Nephron progenitor cell (in vitro differentiated cells): ENCODE measurements around the gene HP1BP3.

Experiments used
- DNase-seq: peaks from one replicate; pipeline ENCODE4 v3.0.0; 2021
- H3K27ac Mint-ChIP-seq: 2 replicates; pipeline ENCODE4 v1.8.0; 2021; ENCODE audit warnings: mild to moderate bottlenecking, moderate library complexity, mixed read lengths
- H3K27me3 Mint-ChIP-seq: 2 replicates; pipeline ENCODE4 v1.8.0; 2021; ENCODE audit warnings: mild to moderate bottlenecking, low read depth, mixed read lengths; ENCODE audit not compliant: poor library complexity
- H3K36me3 Mint-ChIP-seq: 2 replicates; pipeline ENCODE4 v1.8.0; 2021; ENCODE audit warnings: low read depth, mixed read lengths
- H3K4me1 Mint-ChIP-seq: 2 replicates; pipeline ENCODE4 v1.8.0; 2021; ENCODE audit warnings: mixed read lengths
- H3K4me3 Mint-ChIP-seq: 2 replicates; pipeline ENCODE4 v1.8.0; 2021; ENCODE audit warnings: mild to moderate bottlenecking, moderate library complexity, mixed read lengths
- H3K9me3 Mint-ChIP-seq: 2 replicates; pipeline ENCODE4 v1.8.0; 2021; ENCODE audit warnings: mild to moderate bottlenecking, moderate library complexity, mixed read lengths
- CTCF ChIP-seq: fragments of 200-600 bp; sonication (generic); IDR thresholded peaks from 2 replicates; pipeline ENCODE4 v1.5.0; 2021; ENCODE audit warnings: antibody characterized with exemption

Gene HP1BP3

DNA sequence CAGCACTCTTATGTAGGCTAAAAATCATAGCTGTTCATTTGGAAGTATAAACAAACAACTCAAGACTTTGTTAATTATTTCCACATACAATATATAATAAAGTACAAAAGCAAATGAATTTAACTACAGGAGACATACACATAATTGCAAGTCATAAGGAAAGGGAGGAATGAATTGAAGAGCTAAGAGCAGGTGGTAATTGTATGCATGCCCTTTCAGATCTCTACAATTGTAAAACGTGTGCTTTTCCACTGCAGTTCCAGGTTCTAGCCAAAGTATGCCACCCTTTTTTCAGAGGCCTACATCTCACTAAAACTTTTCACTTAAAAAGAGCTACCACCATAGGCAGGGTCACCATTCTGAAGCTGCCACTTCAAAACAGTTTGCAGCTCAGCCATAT, 42.8 kb upstream of the HP1BP3 start:
- peaks cover 53% of the 10 kb centered on the region for H3K36me3 Mint-ChIP-seq
- peaks cover 3% of the 10 kb centered on the region for H3K27me3 Mint-ChIP-seq
- H3K9me3 Mint-ChIP-seq, result peaks cover 7% of the 10 kb centered on the region
- no peaks in the 10 kb centered on the region for H3K4me1 Mint-ChIP-seq
- no peak for TF ChIP-seq CTCF
- H3K4me3 Mint-ChIP-seq, result no peak overlapping the region
- H3K27ac Mint-ChIP-seq, result no peak overlapping the region
- DNase-seq, result no peak

- peaks cover 53% of the 10 kb centered on the region for H3K36me3 Mint-ChIP-seq
- peaks cover 7% of the 10 kb centered on the region for H3K9me3 Mint-ChIP-seq
- H3K4me3 Mint-ChIP-seq, result no peak overlapping the region
- H3K4me1 Mint-ChIP-seq, result no peaks in the 10 kb centered on the region
- DNase-seq, result no peak
- no peak for TF ChIP-seq CTCF
- peaks cover 5% of the 10 kb centered on the region for H3K27me3 Mint-ChIP-seq
- H3K27ac Mint-ChIP-seq, result no peak overlapping the region
Measured at GRCh38 chr1:20829531-20829930, 42.4 kb upstream of the HP1BP3 start.

DNA sequence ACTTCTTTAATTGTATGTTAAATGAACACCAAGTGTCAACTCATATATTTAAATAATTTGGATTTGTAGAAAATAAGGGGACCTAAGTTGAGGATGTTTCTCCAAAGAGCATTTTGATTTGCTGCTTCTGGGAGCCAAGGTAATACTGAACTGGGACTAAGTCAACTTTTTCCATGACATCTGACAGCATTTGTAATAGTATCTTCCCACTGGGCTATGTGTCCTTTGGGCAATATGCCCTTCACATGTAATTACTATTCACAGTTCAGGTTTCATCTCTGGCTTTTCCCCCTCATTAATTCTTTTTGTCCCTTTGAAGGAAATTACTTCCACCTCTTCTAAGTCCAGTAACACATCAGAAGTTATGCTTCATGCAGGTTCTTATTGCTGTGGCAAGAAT, 36.7 kb upstream of the HP1BP3 start:
- no peak for DNase-seq
- no peaks in the 10 kb centered on the region for H3K9me3 Mint-ChIP-seq
- H3K27me3 Mint-ChIP-seq, result peaks cover 8% of the 10 kb centered on the region
- no peak for TF ChIP-seq CTCF
- H3K36me3 Mint-ChIP-seq, result peaks cover 65% of the 10 kb centered on the region
- no peak overlapping the region for H3K27ac Mint-ChIP-seq
- no peak overlapping the region for H3K4me3 Mint-ChIP-seq
- no peaks in the 10 kb centered on the region for H3K4me1 Mint-ChIP-seq

- DNase-seq, result no peak
- Mint-ChIP-seq H3K36me3 (peaks cover 56% of the 10 kb centered on the region), H3K4me1 (no peaks in the 10 kb centered on the region), H3K9me3 (peaks cover 6% of the 10 kb centered on the region), H3K4me3 (no peak overlapping the region), H3K27ac (peak overlapping the region; percentile 11), H3K27me3 (peaks cover 8% of the 10 kb centered on the region)
- TF ChIP-seq CTCF, result no peak
Measured at GRCh38 chr1:20821466-20821865, 34.4 kb upstream of the HP1BP3 start.

GRCh38 chr1:20819818-20820217, 32.7 kb upstream of the HP1BP3 start:
- H3K4me3 Mint-ChIP-seq, result no peak overlapping the region
- peaks cover 6% of the 10 kb centered on the region for H3K9me3 Mint-ChIP-seq
- peak overlapping the region; percentile 44 for H3K27ac Mint-ChIP-seq
- no peak for DNase-seq
- H3K27me3 Mint-ChIP-seq, result peaks cover 4% of the 10 kb centered on the region
- no peaks in the 10 kb centered on the region for H3K4me1 Mint-ChIP-seq
- H3K36me3 Mint-ChIP-seq, result peaks cover 47% of the 10 kb centered on the region
- no peak for TF ChIP-seq CTCF

DNA sequence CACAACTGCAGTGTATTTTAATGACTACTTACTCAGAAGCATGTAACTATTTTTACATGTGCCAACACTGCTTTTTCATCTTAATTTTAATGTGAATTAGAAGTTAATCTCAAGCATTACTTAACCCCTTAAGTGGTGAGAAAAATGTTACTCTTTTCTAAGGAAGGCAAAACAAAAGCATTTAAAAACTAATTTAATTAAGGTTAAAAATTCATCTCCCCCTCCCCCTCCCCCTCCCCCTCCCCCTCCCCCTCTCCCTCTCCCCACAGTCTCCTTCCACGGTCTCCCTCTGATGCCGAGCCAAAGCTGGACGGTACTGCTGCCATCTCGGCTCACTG, 27.4 kb upstream of the HP1BP3 start:
- no peak for TF ChIP-seq CTCF
- H3K4me3 Mint-ChIP-seq, result no peak overlapping the region
- H3K9me3 Mint-ChIP-seq, result peaks cover 13% of the 10 kb centered on the region
- no peaks in the 10 kb centered on the region for H3K27me3 Mint-ChIP-seq
- DNase-seq, result no peak
- no peaks in the 10 kb centered on the region for H3K4me1 Mint-ChIP-seq
- H3K27ac Mint-ChIP-seq, result no peak overlapping the region
- peaks cover 53% of the 10 kb centered on the region for H3K36me3 Mint-ChIP-seq
